Measurements from ENCODE around the gene PERM1.
A peak's percentile ranks its signal among the peaks of the same experiment; 100 is the strongest.
"Not testable (repeated sequence)": the region's sequence is repeated elsewhere in the genome, so short reads cannot be mapped to it uniquely, and the experiment has no call there.

Gene PERM1

GRCh38 chr1:1017397-1018320 is 35.8 kb upstream of the PERM1 start:
- DNase-seq: not testable (repeated sequence)

- no peak for DNase-seq
These were observed 33.1 kb upstream of the PERM1 start for GRCh38 chr1:1014799-1015681.

- DNase-seq: peak; percentile 45
These were observed 32.2 kb upstream of the PERM1 start for GRCh38 chr1:1013922-1014648.

DNA sequence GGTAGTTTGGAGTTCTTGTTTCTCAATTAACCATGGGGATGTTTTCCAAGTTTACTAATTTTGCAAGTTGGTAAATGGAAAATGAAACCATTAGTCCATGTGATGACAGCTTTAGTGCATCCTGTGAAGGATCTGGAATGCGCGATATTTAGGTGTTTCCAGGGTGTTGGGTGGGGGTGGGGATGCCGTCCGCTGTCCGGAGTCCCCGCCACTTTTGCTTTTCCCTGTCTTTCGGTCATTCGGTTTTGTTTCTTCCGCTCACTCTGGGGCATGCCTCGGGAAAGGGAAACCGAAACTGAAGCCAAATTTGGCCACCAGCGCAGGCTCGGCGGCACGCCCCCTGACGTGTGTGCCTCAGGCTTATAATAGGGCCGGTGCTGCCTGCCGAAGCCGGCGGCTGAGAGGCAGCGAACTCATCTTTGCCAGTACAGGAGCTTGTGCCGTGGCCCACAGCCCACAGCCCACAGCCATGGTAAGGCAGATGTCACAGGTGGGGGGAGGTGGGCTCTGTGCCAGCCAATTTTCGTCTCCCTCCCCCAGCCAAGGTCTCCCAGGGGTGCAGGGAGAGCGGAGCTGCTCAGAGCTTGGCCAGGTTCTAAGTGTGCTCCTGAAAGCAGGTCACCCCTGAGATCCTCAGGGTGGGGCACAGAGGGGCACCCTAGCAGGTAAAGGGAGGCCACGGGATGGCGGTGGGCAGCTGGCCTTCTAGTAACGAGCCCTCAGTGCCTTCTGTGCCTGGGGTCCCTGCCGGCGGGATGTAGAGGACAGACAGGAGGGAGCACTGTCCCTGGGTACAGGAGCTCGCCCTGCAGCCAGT is 31.4 kb upstream of the PERM1 start, which contains the start of gene ISG15:
Gene ISG15, plus strand, starts transcription at position 393 of the 817 bp plus-strand sequence. Its CDS starts 77 bp downstream, at position 470.
- peak; percentile 77 for DNase-seq

DNA sequence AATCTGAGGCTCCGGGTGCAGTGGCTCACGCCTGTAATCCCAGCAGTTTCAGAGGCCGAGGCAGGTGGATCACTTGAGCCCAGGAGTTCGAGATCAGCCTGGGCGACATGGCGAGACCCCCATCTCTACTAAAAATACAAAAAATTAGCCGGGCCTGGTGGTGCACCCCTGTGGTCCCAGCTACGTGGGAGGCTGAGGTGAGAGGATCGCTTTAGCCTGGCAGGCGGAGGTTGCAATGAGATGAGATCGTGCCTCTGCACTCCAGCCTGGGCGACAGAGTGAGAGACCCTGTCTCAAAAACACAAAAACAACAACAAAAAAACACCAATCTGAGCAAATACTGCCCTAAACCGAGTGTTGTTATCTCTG is 30.8 kb upstream of the PERM1 start:
- DNase-seq: not testable (repeated sequence)

- no peak for DNase-seq
These were observed 29.6 kb upstream of the PERM1 start for GRCh38 chr1:1011396-1011949.

- DNase-seq: not testable (repeated sequence)
These were observed 28.2 kb upstream of the PERM1 start for GRCh38 chr1:1010131-1010530.

GRCh38 chr1:1006305-1007159 is 24.6 kb upstream of the PERM1 start:
- no peak for DNase-seq

GRCh38 chr1:1005774-1006304 is 23.9 kb upstream of the PERM1 start:
- no peak for DNase-seq

- peak; percentile 61 for DNase-seq
These were observed 23.1 kb upstream of the PERM1 start for GRCh38 chr1:1004780-1005697.

- DNase-seq: no peak
These were observed 22.5 kb upstream of the PERM1 start for GRCh38 chr1:1004420-1004779.

DNA sequence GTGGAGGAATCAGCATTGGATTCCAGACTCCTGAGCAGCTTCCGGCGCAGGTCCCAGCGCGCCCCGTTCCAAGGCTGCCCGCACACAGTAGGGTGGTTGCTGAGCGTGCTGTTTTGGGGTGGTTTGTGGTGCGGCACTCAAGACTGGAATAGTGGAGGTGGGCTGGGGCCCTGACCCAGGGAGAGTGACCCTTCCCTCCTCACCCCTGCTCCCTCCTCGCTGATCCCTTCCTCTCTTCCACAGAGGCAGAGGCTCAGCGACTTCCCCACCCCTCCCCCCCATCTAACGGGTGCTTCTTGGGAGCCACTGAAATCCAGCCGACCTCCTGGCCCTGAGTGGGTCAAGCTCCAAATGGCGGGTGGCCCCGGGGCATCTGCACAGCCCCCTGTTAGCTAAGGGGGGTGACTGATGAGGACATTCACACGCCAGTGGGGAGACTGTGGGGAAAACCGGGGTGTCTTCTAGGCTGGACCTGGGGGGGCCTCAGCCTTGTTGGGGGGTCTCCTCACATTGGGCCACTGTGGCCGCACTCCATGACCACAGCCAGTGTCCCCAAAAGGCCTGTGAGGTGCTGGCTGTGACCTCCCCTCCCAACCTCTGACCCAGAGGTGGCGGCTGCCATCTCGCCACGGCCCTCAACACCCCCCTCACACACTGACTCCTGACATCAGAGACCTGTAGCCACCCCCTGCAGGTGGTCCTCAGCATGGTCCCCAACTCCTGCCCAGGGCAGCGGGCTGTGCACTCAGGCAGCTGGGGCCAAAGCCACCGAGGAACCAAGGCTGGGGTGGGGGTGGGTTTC is 21.9 kb upstream of the PERM1 start:
- no peak for DNase-seq

DNA sequence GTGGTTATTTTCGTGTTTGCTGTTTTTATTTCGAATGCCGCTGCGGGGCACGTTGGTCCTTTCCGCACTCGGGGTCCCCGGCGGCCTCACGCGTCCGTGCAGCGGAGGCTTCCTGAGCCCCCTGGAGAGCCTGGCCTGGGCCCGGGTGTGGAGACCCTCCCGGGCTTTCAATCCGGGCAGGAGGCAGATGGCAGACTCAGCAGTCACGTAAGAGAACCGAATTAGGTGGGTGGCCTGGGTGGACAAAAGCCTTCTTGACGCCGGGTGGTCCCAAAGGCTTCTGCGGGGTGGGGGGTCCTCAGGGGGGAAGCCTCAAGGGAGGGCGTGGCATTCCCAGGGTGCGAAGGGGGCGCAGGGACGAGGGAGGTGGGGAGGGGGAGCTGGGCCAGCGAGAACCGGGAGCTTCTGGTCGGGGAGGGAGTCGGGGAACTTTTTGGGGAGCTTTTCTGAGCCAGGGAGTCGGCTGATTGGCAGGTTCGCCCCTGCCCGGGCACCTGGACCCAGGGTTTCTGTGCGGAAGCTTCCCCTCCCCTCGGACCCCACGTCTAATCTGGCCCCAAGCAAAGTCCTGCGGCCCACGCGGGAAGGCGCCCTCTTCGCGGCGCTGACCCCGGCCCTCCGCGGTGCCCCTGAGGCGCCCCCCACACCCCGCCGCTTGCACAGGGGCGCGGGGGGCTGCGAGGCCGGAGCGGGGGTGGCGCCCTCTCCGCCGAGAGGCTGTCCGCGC is 19.3 kb upstream of the PERM1 start:
- DNase-seq: no peak

- peak; percentile 95 for DNase-seq
These were observed 18.6 kb upstream of the PERM1 start for GRCh38 chr1:1000357-1001056.

GRCh38 chr1:999725-1000356 is 17.9 kb upstream of the PERM1 start, which contains the start of gene HES4:
TSS of gene HES4 (minus strand) at chr1:1000097. CDS start at chr1:999973, 124 bp downstream.
- DNase-seq: no peak

Data from right kidney (tissue), 1 donor.